Measurements from ENCODE around the gene ADAM33.
A peak's percentile ranks its signal among the peaks of the same experiment; 100 is the strongest.

The ADAM33 gene

DNA sequence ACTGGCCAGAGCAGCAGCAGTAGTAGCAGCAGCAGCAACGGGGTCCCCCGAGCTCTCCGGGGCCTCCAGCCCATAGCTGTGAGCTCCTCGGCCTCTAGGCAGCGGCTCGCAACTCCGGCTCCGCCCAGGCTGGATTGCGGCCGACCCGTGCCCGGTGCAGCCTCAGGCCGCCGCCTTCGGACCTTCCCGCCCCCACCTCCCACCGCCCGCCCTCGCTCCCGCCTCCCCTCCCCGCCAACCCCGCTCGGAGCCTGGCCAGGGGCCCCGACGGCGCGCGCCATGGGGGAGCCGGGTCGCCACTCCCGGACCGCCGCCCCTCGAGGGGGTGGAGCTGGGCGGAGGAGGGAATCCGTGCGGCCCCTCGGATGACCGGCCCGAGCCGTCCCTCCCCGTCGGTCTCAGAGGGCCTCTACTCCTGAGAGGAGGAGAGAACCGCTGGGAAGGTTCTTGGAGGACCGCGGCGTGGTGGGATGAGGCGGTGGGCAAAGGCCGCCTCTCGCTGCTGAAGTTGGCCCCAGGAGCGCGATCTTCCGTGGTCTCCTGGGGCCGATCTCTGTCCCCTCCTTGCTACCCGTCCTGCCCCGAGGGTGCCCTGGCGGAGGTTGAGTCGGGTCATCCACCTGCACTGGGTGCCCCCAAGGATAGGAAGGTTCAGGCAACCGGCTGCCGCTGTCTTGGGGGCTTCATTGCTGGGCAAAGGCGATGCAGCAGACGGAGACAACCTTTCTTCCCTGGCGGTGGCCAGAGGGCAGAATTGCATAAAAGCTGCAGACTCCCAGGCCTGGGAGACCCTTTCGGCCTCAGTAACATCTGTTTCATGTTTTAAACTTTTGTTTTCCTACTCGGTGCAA is at the start of gene ADAM33:
Gene ADAM33 (minus strand): TSS at position 80 of the 851 bp plus-strand sequence. CDS start 6 bp downstream, at position 74.
- TF ChIP-seq CTCF (IDR thresholded peaks at IDR 0.05): no peak
- H3K27ac ChIP-seq: peak within 1 kb of the TSS; percentile 65 to 94
- no peak for DNase-seq (ENCODE audit: low spot score)
- peak within 1 kb of the TSS; percentile 76 for H3K4me3 ChIP-seq

GRCh38 chr20:3730803-3731672 is 49.2 kb upstream of the ADAM33 start:
- TF ChIP-seq CTCF (IDR thresholded peaks at IDR 0.05): no peak
- H3K27ac ChIP-seq: peak overlapping the region in 1 of 2 donors; percentile 22
- no peak for DNase-seq (ENCODE audit: low spot score)
- H3K4me3 ChIP-seq: no peak overlapping the region

DNA sequence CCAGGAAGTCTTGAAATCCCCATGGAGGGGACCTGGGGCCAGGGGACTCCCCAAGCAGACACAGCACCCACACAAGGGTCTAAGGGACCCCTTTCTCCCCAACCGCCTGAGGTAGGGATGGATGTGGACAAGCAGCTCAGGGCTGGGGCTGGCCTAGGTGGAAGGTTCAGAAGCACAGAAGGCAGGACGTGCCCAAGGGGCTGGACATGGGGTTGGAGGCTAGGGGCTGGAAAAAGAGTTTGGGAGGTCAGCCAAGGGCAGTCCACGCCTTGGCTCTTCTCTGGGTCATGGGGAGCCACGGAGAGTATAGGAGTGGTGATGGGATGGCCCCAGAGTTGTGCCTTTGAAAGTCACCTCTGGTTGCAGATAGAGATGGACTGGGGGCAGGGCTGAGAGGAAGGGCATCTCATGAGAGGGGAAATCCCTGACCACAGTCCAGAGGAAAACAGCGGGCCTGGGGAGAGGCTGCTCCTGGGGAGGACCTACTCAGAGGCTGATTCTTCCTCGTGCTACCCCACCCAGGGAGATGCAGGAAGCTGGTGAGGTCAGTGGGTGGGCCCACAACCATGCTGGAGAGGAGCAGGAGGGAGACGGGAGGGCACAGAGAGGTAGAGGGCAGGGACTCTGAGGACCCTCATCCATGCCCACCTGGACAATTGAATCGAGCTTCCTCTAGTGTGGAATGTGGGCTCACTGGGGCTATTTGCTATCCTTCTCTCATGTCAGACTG is 48.2 kb upstream of the ADAM33 start:
- Histone ChIP-seq H3K4me3 (no peak overlapping the region), H3K27ac (peak overlapping the region in 1 of 2 donors; percentile 28)
- TF ChIP-seq CTCF (IDR thresholded peaks at IDR 0.05): no peak
- DNase-seq (ENCODE audit: low spot score): no peak

DNA sequence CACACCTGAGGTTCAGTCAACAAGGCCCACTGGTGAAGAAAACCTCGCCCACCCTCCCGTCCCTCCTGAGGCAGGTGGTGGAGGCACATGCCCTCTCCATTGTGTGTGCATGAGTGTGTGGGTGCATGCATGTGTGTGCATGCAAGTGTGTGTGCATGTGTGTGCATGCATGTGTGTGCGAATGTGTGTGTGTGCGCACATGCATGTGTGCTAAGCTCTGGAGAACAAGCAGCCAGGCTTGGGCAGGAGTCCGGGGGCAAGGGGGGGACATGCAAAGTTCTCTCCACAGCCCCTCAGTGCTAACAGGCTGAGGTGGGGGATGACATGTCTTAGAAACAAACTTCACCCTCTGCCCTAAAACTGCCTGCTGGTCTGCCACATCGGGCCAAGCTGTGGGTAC is 47.6 kb upstream of the ADAM33 start:
- no peak for DNase-seq (ENCODE audit: low spot score)
- Histone ChIP-seq H3K27ac (no peak overlapping the region), H3K4me3 (no peak overlapping the region)
- TF ChIP-seq CTCF (IDR thresholded peaks at IDR 0.05): no peak

GRCh38 chr20:3728876-3729275 is 47.1 kb upstream of the ADAM33 start:
- Histone ChIP-seq H3K27ac (peak overlapping the region in 1 of 2 donors; percentile 22), H3K4me3 (no peak overlapping the region)
- no peak for TF ChIP-seq CTCF (IDR thresholded peaks at IDR 0.05)
- no peak for DNase-seq (ENCODE audit: low spot score)

- no peak overlapping the region for H3K27ac ChIP-seq
- DNase-seq (ENCODE audit: low spot score): no peak
Observed at GRCh38 chr20:3728354-3728753, 46.5 kb upstream of the ADAM33 start.

More at GRCh38 chr20:3728354-3728753, 46.5 kb upstream of the ADAM33 start:
- no peak overlapping the region for H3K4me3 ChIP-seq
- no peak for TF ChIP-seq CTCF (IDR thresholded peaks at IDR 0.05)

All from coronary artery (tissue), 2 donors.